ENCODE results near the gene TH.

TH gene

DNA sequence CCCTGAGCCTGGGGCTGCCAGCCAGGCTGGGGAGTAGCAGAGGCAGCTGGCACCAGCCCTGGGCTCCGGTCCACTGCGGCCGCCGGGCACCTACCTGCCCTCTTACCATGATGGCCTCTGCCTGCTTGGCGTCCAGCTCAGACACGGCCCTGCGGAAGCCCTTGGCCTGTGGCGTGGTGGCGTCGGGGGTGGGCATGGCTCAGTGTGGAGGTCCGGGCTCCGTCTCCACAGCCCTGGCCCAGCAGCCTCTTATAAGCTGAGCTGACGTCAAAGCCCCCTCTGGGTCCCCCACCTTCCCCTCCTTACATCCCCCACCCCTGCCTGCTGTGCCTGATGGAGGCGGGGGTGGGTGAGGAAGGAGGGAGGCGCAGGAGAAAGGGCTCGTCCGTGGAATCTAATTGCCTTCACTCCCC, at the start of gene TH:
TSS of gene TH (minus strand) at position 225 of the 413 bp plus-strand sequence. CDS start at position 196, 29 bp downstream.
- DNase-seq (ENCODE audit: low read depth) = no peak

DNA sequence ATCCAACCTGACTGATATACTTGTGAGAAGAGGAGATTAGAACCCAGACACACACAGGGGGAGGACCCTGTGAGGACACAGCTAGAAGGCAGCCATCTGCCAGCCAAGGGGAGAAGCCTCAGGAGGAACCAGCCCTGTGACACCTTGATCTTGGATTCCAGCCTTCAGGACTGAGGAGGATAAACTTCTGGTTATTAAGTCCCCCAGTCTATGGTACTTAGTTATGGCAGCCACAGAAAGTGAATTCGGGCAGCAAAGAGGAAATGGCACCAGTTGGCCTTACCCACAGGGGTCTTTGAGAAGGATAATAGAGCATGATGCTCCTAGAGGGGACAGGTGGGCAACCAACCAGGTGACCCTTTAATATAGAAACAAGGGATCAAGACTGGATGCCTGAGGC, 49.4 kb upstream of the TH start:
- DNase-seq (ENCODE audit: low read depth) = no peak

DNA sequence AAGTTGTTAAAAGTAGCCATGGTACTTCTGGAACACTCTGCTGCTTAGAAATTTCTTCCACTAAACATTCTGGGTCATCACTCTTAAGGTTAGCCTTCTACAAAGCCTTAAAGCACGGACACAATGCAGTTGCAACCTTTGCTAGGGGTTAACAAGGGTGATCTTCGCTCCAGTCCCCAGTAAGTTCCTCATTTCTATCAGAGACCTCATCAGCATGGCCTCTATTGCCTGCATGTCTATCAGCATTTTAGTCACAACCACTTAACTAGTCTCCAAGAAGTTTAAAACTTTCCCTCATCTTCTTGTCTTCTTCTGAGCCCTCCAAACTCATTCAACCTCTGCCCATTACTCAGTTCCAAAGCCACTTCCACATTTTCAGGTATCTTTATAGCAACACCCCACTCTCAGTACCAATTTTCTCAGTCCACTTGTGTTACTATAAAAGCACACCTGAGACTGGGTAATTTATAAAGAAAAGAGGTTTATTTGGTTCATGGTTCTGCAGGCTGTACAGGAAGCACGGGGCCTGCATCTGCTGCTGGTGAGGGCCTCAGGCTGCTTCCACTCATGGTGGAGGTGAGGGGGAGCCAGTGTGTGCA, 48.7 kb upstream of the TH start:
- DNase-seq (ENCODE audit: low read depth) = no peak

DNA sequence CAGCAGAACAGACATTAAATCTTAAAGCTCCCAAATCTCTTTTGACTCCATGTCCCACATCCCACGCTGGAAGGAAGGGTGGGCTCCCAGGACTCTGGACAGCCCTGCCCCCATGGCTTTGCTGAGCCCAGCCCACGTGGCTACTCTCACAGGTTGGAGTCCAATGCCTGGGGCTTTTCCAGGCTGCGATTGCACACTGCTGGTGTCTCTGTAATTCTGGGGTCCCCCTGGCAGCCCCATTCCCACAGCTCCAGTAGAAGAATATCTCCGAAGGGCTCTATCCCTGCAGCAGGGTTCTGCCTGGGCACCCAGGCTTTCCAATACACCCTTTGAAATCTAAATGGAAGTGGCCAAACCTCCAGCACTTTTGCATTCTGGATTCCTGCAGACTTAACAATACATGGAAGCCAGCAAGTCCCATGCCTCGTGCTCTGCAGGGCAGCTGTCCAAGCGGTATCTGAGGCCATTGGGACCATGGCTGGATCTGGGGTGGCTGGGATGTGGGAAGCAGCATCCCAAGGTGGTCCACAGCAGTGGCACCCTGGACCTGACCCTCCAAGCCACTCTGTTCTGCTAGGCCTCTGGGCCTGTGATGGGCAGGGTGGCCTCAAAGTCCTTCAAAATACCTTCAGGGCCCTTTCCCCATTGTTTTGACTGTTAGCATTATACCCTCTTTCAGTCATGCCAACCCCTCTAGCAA, 47.9 kb upstream of the TH start:
- DNase-seq (ENCODE audit: low read depth) = no peak

DNA sequence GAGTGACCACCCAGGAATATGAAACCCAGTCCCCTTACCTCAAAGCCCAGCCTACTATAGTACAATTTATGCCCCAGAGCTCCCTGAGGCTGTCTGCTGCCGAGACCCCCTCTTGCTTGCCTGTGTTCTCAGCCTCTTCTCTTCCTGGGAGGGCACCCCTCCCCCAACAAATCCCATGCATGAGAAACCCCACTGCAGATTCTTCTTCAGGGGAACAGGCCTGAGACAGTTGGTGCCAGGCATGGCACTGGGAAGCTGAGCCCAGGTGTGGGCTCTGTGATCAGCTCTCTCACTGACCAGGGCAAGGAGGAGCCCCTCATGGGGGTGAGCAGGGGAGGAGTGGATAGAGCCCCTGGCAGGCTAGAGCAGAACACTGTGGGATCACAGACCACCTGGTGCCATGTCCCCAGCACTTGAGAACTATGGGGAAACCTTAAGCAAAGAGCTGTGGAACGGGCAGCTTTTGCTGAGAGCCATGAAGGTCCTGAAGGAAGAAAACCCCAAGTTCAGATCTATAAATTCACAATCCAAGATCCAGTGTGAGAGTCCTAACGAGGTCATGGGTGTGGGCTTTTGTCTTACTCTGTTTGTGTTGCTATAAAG, 46.5 kb upstream of the TH start:
- no peak for DNase-seq (ENCODE audit: low read depth)

DNA sequence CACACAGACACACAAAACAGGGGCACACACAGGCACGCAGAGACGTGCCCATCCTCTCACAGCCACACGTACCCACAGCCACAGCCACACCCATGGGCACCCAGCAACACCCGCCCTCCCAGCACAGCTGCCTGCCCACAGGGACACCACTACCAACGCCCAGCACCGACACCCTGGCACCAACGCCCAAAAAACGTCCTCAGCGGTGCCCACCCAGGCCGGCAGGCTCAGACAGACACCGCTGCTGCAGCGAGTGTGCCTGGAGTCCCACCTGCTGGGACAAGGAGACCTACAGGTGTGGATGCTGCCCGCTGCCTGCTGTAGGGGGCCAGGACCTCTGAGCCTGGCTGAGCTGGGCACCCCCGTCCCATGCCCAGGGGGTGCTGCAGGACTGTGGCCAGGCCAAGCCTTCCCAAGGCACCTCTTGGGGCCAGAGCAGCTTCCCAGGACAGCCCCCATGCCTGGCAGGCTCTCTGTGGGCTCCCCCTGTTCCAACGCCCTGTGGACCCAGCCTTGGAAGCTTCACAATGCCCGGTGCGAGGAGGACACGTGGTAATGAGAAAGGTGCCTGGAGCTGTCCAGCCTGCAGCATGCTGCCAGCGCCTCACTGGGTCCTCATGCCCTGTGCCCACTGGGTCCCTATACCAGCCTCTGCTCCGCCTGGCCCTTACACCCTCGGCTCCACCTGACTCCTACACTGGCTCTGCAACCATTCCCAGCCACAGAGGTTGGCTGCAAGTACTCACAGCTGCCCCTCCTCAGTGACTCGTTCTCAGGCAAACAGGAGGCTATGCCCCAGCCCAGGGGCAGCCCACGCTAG, 45.8 kb upstream of the TH start:
- no peak for DNase-seq (ENCODE audit: low read depth)

DNA sequence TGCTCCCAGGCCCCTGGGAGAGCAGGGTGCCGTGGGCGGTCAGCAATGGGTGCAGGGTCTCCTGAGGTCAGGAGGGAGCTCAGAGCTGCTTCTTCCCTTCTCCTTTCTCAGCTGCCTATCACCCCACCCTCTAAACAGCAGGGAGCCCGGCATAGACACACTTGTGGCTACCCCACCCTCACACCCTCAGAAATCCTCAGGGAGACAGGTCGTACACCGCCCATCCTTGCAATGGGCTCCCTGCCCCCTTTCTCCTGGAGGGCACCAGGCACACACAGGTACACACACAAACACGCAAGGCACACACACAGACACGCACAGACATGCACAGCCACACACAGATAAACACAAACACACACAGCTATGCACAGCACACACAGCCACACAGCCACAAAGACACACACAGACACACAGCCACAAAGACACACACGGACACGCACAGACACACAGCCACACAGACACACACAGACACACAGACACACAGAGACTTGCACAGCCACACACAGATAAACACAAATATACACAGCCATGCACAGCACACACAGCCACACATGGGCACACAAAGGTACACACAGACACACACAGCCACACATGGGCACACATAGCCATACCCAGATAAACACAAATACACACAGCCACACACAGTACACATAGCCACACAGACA, 44.9 kb upstream of the TH start:
- no peak for DNase-seq (ENCODE audit: low read depth)

DNA sequence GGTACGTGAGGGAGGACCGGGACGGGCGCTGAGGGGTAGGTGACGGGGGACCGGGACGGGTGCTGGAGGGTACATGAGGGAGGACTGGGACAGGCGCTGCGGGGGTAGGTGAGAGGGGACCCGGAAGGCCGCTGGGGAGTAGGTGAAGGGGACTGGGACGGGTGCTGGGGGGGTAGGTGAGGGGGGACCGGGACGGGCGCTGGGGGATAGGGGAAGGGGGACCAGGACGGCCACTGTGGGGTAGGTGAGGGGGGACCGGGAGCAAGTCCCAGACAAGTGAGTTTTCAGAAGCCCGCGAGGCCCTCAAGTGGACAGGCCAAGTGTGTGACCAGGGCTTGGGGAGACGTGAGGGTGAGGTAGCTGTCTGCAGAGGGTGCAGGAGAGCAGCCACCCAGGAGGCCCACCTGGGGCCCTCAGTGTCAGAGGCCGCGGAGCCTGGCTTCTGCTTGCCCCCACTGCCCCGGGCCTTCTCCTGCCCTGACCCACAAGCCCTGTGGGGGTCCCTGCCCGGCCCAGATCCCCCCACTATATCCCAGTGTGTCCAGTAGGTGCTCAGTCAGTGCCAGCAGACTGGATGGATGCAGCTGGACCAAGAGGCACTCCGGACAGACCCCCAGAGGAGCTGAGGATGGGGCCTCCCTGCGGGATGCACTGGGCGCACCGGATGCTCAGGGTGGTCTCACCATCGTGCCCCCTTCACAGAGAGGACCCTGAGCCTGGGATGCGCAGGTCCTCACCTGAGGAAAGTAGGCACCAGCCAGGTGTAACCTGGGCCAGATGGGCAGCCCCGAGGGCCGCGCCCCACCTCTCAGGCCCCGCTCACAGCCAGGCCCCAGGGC, 44.2 kb upstream of the TH start:
- DNase-seq (ENCODE audit: low read depth) = no peak

DNA sequence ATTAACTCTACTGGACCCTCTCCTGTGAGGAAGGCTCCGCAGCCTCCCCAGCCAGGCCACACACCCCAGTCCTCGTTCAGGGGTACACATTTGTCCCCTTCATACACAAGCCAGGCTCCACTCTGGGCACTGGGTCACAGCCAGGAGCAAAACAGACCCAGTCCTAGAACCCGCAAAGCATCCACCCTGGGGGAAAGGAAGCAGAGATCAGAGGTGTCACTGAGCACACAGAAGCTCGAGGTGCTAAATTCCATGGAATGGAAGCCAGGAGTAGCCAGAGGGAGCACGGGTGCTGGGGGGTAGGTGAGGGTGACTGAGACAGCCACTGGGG, 43.6 kb upstream of the TH start:
- DNase-seq (ENCODE audit: low read depth) = no peak

DNA sequence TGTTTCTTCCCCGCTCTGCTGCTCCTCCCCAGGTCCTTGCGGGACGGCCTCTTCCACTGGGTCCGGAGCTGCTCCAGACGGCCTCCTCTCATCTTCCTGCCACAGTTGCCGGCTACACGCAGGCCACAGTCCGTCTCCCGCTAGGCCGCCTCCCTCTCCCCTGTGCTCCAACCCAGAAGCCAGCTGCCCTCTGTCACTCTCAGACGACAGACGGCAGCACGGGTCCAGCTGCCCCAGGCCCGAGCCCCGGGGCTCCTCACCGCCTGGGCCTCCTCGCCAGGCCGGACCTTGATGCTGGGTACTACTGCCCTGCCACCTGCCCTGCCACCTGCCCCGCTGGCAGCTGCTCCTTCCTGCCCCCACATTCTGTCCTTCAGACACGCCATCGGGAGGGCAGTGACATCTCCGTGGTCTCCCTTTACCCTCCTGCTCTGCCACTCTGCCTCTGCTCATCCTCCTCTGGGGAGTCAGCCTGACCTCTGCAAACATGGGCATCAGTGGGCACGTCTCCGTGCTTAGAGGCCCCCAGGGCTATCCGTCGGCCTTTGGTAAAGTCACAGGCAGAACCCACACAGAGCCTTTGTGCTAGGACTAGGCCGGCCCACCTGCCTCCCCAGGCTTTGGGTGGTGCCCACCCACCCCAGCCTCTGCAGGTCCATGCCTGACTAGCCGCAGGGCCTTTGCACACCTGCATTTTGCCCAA, 43.1 kb upstream of the TH start:
- no peak for DNase-seq (ENCODE audit: low read depth)

DNA sequence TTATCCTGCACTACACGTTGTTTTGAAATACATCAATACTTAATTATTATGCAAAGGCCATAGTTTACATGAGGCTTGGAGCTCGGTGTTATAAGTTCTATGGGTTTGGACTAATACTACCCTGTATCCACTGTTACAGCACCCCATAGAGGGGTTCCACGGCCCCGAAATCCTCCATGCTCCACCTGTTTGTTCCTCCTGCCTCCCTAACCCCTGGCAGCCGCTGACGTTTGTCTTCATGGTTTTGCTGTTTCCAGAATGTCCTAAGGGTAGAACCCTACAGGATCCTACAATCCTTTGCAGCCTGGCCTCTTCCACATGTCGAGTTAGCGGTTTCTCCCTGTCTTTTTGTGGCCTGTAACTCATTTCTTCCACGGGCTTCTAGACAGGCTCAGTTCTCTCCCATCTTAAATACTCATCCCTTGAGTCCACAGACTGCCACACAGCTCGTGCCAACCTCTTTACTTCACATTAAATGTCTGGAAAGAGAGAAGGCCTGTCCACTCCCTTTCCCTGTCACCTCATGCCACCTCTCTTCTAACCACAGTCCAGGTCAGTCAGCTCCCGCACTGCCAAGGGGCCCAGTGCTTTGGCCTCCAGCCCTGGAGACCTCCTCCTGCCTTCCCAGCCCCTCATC, 42.4 kb upstream of the TH start:
- no peak for DNase-seq (ENCODE audit: low read depth)

DNA sequence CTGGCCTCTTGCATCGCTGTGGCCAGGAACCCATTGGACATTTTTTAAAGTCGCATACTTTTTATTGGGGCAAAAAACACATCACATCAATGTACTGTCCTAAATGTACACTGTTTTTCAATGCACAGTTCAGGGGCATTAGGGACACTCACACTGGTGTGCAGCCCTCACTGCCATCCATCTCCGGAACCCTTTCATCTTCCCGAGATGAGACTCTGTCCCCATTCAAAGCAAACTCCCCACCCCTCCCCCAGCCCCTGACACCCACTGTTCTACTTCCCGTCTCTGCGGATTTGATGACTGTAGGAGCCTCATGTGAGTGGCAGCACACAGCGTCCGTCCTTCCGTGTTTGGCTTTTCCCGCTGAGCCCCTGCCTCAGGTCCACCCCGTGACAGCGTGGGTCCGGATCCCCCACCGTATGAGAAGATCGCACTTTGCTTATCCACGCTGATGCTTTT, 41.8 kb upstream of the TH start:
- no peak for DNase-seq (ENCODE audit: low read depth)

DNA sequence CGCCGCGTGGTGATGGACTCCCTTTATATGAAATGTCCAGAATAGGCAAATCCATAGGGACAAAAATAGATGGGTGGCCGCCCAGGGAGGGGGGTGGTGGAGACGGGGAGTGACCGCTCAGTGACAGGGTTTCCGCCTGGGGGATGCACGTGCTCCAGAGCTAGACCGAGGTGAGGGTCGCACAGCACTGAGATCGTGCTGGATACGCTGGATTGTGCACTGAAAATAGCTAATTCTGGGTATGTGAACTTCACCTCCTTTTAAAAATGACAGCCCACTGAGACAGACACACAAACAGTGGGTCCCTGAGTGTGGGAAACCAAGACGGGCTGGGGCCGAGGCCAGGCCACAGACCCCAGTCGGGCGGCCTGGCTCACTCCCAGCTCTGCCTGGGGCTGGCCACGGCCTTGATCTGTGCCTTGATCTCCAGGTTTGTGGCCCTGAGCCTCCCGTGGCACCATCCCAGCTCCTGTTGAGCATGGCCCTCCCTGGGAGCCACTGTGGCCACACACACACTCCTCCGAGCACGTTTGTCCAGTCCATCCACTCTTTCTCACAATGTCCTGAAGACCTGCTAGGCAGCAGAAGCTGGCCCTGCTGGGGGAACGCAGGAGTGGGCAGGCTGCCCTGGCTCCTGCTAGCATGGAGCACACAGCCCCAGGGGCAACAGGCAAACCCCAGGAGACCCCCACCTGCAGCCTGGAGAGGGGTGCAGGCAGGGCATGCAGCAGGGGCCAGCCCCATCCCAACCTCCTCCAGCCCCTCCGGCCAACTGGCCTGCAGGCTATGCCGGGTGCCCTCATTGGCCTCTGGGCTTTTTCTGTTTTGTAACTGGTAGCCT, 41.0 kb upstream of the TH start:
- no peak for DNase-seq (ENCODE audit: low read depth)

DNA sequence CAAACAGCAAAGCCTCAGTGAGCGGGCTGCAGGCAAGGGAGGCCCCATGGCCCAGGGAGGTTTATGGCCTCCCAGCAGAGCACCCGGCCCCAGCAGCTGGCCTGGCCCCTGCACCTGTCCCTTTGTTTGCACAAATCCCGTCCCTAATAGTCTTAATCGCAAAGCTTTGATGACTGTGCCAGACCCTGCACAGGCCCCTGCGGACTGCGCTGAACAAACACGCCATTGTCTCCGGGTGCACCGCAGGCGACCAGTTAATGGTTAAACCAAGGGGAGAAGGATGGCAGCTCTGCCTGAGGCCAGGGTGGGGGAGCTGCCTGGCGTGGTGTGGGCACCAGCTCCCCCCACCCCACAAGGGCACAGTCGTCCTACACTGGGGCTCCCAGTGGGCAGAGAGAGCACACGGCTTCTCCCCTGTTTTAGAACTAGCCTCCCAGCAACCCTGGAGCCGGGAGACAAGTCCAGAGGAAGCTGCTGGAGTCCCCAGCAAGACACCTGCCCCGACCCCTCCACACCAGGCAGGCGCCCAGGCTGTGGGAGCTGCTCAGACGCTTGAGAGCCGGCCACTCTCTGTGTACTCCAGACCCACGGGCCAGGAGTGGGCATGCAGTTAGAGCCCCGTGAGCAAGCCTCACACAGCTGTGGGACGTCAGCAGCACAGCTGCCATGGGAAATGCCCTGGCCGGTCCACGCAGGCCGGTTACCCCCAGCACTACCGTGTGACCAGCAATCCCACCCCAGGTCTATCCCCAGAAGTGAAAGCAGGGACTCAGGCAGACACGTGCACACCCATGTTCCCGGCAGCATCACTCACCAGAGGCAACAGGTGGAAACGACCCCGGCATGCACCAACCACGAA, 39.7 kb upstream of the TH start:
- DNase-seq (ENCODE audit: low read depth) = no peak

DNA sequence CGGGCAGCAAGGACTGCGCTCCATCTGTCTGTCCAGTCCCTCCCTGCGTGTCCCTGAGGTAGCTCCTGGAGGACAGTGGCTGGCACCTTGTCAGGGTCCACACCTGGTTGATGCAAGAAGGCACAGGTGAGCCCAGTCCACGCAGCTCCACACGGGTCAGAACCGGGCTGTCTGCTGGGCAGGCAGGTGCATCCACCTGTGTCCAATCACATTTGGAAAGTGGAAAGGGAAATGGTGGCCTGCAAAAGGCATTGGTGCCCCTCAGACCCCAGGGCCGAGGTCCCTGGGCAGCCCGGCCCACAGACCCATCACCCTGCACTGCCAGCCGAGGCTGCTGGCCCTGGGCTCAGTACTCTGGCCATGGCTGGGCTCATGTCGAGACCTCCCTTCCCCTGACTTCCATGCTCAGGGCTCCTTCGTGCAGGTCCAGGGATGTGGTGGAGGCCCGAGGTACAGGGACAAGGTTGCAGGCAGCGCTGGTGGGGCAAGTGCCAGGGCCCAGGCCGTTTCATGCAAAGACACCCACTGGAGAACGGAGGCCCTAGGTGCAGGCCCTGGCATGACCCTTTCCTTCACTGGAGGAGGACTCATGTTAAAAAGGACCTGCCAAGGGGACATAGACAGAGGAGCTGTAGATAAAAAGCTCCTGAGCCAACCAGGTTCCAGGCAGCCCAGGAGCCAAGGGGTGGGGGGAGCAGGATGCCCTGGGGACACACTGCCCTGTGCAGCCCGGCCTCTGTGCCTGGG, 38.9 kb upstream of the TH start:
- no peak for DNase-seq (ENCODE audit: low read depth)

DNA sequence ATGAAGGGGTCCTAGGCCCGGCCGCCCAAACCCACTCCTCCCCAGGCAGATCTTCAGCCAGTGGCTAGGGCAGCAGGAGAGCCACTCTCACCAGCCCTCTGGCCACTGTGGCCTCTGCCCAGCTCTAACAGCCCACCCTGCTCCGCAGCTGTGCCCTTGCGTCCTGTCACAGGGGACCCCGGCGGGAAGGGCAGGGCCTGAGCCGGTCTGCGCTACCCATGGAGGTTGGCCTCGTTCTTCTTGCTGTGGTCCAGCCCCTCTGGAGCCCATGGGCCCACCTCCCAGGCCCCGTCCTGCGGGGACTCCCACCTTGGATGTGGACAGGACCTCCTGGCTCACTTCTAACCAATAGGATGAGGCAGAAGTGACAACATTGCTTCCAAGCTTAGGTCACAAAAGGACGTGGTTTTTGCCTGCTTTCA, 38.3 kb upstream of the TH start:
- no peak for DNase-seq (ENCODE audit: low read depth)

DNA sequence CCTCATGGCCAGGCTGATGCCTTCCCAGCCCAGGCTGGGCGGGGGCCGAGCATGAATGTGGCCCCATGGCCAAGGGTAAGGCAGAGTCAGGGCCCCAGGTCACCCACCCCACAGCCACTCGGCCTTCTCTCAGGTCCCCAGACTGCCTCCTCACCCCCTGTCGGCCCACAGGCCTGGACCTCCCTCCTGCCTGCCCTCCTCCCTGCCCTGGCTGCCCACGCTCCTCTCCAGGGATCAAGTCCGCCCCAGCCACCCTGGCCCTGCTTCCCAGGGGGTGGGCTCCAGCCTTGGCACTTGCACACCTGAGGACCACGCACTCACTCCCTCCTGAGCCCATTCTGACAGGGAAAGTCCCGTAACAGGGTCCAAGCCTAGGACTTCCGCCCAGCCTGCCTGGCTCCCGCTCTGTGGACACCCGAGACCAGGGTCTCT, 37.8 kb upstream of the TH start:
- no peak for DNase-seq (ENCODE audit: low read depth)
